ENCODE measurements around the gene BAHCC1.

- no peak for TF ChIP-seq CTCF (IDR thresholded peaks at IDR 0.05)
- no peak for TF ChIP-seq EZH2 (IDR thresholded peaks at IDR 0.05)
Measured at GRCh38 chr17:81423698-81424071, 28.4 kb downstream of the BAHCC1 start.

Data from neural progenitor cell (in vitro differentiated cells).